NK-92 treated with Interleukin-12 subunit alpha and Interleukin-12 subunit beta, amount 100 ng/mL, for 24 hours (cell line): ENCODE data around the gene MOXD1.
"Not testable (repeated sequence)": the region's sequence is repeated elsewhere in the genome, so short reads cannot be mapped to it uniquely, and the experiment has no call there.

ENCODE experiments used
- DNase-seq: peaks from one replicate; lab custom pipeline; 2025; lab: John Stamatoyannopoulos, UW

Gene MOXD1

GRCh38 chr6:132354517-132355167, 46.6 kb downstream of the MOXD1 start:
- no peak for DNase-seq

- DNase-seq = not testable (repeated sequence)
Observed at GRCh38 chr6:132351986-132352385, 49.3 kb downstream of the MOXD1 start.

GRCh38 chr6:132348231-132348630, 53.0 kb downstream of the MOXD1 start:
- DNase-seq = no peak

- DNase-seq = no peak
Observed at GRCh38 chr6:132344811-132345210, 56.5 kb downstream of the MOXD1 start.

- no peak for DNase-seq
Observed at GRCh38 chr6:132341646-132342045, 59.6 kb downstream of the MOXD1 start.

- no peak for DNase-seq
Observed at GRCh38 chr6:132334521-132334885, 66.8 kb downstream of the MOXD1 start.

- DNase-seq = no peak
Observed at GRCh38 chr6:132333639-132334520, 67.4 kb downstream of the MOXD1 start.

GRCh38 chr6:132330759-132331158, 70.5 kb downstream of the MOXD1 start:
- DNase-seq = no peak

- no peak for DNase-seq
Observed at GRCh38 chr6:132322398-132322797, 78.9 kb downstream of the MOXD1 start.

GRCh38 chr6:132320007-132320406, 81.3 kb downstream of the MOXD1 start:
- DNase-seq = no peak

GRCh38 chr6:132316970-132317369, 84.3 kb downstream of the MOXD1 start:
- no peak for DNase-seq

- no peak for DNase-seq
Observed at GRCh38 chr6:132314432-132314831, 86.8 kb downstream of the MOXD1 start.

GRCh38 chr6:132310921-132311320, 90.4 kb downstream of the MOXD1 start:
- no peak for DNase-seq

- DNase-seq = not testable (repeated sequence)
Observed at GRCh38 chr6:132310151-132310550, 91.1 kb downstream of the MOXD1 start.

GRCh38 chr6:132304891-132305305, 96.4 kb downstream of the MOXD1 start:
- DNase-seq = no peak

GRCh38 chr6:132300323-132300949, 100.8 kb downstream of the MOXD1 start:
- DNase-seq = no peak

GRCh38 chr6:132298344-132298949, 102.8 kb downstream of the MOXD1 start:
- DNase-seq = no peak

- DNase-seq = no peak
Observed at GRCh38 chr6:132289756-132290155, 111.5 kb downstream of the MOXD1 start.

- no peak for DNase-seq
Observed at GRCh38 chr6:132287101-132287500, 114.2 kb downstream of the MOXD1 start.

GRCh38 chr6:132286298-132287019, 114.8 kb downstream of the MOXD1 start:
- DNase-seq = no peak

GRCh38 chr6:132285004-132285780, 116.1 kb downstream of the MOXD1 start:
- DNase-seq = no peak
